Renal cortical epithelial cell (primary cell): ENCODE results near the gene UBR4. TPM values are rescaled to one million over a fixed set of nuclear protein-coding genes. Genes with fewer than 3 reads are reported as not detected.

Experiments used
- DNase-seq: peaks from one replicate; pipeline ENCODE4 v3.0.0-alpha.2; 2011; ENCODE audit warnings: low read depth
- total RNA-seq: library from RNA; depleted of rRNA; stranded (reverse); fragments of >200 nt; gene quantifications from 2 replicates; pipeline ENCODE4 v1.2.3, GENCODE V29; 2014

Gene UBR4
- total RNA-seq, 1 donor from 2014 or later: 174 TPM

DNA sequence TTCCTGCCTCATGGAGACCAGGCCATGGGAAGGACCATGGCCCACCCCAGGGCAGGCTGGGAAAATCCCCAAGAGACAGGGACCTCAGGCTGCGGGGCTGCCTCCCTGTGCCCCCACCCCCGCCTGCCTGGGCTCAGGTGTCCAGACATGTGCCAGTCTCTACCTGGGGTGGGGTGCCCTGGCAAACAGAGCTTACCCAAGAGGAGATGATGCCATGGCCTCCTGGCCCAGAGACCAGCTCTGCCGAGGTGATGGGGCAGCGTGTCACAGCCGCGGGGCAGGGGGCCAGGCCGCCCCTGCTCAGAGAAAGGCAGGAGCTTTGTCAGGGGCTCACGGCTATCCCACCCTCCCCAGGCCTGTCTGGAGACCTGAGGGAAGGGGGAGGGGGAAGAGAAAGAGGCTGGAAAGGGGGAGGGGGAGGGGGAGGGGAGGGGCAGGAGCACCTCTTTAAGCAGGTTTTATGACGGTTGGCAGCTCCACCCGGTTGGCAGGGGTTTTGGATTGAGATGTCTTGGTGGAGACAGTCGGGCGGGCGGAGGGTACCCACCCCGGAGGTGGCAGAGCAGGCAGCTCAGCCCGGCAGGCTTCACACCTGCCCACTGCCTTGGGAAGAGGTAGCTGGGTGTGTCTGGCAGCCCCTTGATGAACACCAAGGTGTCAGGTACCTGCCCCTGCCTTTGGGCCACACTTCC lies 152.1 kb downstream of the UBR4 start:
- DNase-seq: no peak

DNA sequence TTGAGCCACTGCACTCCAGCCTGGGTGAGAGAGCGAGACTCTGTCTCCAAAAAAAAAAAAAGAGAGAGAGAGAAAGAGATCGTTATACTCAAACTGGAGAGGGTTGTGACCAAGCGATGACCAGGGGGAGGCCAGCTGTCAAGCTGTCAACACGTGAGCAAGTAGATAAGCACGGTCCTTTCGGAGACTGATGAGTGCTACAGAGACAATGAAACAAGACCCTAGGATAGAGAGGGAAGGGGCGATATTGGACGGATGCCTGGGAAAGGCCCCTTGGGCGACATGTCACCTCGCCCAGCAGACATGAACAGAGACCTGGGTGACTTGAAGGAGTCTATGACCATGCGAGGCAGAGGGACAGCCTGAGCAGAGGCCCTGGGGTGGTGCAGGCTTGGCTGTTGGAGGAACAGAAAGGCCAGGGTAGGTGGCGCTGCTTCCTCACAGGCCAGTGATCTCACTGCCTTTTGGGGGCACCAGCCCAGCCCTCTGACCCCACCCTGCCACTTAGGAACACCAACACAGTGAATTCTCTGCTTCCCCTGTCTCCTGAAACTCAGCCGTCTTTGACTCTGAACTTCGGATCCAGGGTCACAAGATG lies 152.8 kb downstream of the UBR4 start:
- no peak for DNase-seq

DNA sequence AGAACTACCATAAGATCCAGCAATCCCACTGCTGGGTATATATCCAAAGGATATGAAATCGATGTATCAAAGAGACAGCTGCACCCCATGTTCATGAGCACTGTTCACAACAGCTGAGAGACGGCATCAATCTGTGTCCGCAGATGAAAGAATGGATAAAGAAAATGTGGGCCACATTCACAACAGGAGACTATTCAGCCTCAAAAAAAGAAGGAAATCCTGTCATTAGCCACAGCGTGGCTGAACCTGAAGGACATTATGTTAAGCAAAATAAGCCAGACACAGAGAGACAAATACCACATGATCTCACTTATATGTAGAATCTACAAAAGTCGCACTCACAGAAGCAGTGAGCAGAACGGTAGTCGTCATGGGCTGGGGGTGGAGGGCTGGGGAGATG lies 154.4 kb downstream of the UBR4 start:
- no peak for DNase-seq

DNA sequence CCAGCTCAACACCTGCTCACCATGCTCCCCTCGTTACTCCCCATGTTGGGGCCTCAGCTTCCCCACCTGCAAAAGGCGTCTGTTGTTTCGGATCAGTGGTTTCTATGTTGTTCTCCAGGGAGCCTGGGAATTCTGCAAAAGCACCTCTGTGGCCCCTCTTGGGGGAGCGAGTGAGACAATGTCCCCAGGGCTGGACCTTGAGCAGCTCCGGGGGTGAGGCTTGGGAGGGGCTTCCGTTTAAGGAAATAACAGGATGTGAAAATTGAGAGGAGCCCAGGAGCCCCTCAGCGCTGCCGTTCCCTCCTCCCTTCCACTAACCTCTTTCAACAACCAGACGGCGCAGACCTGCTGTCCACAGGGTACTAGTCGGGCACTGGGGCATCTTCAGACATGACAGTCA lies 155.1 kb downstream of the UBR4 start:
- DNase-seq: no peak

DNA sequence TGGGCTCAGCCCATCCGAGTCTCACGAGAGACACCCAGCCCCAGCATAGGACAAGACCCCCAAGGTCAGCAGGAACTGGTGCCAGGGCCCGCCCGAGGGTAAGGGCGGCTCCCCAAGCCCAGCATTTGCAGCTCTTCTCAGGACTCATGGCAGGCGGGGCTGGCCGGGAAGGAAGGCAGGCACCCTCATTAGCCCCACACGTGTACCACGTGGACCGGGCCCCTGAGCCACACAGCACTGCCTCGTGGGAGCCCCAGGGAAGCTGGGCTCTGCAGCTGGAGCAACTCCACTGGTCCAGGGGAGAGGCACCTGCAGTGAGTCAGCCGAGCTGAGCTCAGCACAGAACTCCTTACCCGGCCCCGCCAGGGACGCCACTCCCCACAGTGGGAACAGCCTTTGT lies 155.8 kb downstream of the UBR4 start:
- no peak for DNase-seq

DNA sequence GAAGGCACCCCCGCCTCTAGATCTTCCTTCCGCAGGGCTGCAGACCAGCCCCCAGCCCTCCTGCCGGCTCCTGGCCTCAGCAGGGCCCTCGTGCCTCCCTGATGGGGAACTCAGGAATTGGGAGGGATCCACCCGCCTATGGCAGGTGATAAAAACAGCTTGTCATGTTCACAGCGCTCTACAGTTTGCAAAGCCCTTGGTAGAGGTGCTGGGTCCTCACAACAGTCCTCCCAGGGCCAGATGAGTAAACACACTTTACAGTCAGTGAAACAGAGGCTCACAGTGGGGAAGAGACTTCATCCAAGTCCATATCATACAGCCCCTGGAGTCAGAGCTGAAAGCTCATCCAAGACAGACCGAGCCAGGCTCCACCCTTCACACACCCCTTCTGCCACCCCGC lies 156.6 kb downstream of the UBR4 start:
- DNase-seq: no peak

DNA sequence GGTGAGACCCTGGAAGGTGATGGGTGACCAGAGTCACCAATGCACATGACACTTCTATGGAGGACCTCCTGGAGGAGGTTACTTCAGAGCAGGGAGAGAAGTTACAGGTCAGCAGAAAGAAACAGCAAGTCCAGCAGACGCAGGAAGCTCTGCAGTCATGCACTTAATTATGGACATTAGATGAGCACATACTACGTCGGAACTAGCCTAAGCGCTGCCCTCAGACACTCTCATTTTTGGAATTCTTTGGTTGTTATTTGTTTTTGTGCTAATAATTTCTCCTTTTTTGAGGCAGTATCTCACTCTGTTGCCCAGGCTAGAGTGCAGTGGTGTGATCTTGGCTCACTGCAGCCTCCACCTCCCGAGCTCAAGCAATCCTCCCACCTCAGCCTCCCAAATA lies 160.3 kb downstream of the UBR4 start:
- no peak for DNase-seq

DNA sequence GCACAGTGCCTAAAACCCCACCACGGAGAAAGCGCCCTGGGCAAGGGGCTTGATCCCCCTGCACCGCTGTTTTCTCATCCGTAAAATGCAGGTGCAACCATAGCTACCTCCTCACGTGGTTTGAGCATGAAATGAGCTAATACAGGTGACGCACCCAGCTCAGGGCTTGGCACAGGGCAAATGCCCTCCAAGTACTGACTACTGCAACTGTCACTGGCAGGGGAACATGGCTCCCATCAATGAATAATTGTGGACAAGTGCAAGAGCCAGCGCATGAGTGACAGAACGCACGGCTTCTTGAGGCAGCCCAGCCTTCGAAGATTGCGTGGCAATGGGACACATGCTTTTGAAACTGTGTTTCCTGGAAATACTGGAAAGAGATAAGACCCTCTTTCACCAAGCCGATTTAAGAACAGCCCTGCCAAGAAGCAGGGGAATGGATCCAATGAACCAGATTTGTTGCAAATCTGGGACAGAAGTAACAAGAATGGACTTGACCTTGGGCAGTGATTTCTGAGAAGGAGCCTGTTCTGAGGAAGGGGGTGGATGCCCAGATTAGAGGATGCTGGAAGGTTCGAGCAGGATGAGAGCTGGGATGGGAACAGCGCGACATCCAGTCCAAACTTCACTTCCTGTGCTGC lies 160.8 kb downstream of the UBR4 start:
- DNase-seq: no peak

DNA sequence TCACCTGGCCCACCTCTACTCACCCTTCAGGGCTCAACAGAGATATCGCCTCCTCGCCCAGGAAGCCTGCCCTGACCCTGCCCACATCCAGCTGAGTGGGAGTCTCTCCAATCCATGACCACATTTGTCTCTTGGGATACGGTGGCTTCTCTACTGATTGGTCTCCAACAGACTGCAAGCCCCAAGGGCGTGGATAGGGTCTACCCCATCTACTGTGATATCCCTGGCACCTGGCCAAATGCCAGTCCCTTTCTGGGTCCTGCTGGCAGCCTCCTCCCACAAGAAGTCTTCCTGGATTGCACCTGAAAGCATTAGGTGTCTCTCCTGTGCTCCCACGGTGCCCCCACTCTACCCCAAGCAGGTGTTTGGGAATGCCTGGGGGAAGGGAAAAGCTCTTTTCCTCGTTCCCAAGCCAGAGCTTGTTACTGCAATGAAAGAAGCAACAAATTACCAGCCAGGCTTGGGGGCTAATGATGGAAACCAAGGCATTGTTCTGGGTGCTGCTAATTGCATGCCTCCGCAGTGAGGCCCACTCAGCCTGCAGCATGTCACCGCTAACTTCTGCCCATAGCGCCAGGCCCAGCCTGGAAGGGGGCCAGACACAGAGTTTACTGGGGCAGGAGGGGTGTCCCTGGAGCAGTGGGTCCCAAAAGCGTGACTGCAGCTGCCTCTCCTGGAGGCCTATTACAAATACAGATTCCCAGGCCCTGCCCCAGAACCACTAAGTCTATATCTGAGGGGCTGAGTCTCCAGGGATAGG lies 162.9 kb downstream of the UBR4 start:
- DNase-seq: no peak

DNA sequence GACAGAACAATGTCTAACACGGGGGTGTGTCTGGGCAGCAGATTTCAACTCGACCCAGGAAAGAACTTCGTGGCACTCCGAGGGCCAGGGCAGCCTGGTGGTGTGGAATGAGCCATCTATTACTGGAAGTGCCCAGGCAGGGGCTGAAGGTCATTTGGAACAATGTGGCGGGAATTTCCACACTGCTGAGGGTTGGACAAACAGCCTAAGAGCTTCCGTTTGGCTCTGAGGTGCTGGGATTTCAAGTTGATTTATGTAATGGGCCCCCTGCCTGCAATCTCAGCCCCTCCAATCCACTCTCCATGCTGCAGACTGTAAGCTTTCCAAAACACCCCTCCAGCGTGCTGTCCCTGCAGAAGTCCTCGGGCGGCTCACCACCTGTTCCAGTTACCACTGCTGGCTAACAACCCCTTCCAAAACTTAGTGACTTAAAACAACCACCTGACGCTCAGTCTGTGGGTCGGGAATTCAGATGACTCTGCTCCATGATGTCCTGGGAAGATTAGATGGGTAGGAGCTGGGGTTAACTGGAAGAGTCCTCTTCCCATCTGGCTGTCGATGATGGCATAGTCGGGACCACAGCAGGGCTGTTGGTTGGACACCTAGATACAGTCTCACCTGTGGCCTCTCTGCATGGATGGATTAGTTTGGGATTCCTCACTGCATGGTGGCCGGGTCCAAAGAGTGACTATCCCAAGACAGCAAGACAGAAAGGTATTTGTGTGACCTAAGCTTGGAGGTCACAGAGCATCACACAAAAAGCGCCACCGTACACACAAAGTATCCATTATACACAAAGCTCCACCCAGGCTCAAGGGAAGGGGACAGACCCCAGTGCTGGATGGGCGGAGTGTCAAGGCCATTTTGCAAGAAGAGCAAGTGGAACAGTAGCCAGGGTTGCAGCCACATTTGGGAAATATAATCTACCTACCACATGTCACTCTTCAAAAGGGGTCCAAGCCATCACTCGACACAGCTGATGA lies 163.9 kb downstream of the UBR4 start:
- peak; percentile 61 for DNase-seq

DNA sequence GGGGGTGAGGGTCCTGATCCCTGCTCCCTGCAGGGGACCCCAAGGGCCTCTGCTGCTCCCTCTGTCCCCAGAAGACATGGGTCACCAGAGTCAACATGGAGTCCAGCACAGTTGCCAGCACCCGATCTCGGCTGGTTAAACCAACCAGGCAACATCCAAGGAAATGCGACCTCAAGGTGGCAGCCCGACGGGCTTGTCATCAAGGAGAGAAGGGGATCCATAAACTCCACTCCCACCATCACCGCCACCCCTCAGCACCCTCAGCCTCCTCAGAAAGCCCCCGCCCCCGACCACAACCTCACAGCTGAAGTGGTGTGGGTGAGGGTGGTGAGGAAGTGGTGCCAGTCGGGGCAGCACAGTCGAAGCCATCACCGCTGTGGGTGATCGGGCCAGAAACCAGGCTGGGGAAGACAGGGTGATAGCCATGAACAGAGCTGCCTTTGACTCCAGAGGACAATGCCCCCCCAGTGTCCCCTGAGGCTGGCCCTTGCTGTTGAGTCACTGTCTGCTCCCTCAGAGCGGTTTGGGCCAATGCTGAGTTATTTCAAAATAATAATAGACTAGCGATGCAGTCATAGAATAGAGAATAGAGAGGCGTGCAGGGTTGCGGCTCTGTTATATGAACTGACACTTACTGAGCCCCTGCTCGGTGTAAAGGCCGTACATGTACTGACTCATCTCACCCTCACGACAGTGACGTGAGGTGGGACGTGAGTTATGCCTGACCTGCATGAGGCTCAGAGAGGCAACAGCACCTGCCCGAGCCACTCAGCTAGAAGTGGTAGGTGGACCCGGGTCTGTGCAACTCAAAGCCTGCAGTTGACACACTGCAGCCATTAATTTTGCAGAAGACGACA lies 164.9 kb downstream of the UBR4 start:
- no peak for DNase-seq

DNA sequence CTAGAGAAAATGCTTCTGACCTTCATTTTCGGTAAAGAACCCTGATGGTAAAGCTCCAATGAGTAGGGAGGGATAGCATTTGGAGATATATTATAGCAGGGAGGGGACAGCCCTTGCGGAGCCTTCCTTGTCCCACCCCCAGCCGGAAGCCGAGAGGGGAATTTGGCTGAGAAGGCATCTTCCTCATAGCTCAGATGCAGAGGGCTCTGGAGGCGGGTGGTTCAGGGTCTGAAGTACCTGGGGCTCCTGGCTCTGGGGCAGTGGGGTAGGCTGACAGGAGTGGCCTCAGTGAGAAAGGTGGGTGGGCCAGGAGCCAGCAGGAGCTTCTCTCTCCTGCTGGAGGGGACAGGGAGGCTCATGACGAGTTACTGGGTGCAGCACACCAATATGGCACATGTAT lies 165.6 kb downstream of the UBR4 start:
- no peak for DNase-seq

DNA sequence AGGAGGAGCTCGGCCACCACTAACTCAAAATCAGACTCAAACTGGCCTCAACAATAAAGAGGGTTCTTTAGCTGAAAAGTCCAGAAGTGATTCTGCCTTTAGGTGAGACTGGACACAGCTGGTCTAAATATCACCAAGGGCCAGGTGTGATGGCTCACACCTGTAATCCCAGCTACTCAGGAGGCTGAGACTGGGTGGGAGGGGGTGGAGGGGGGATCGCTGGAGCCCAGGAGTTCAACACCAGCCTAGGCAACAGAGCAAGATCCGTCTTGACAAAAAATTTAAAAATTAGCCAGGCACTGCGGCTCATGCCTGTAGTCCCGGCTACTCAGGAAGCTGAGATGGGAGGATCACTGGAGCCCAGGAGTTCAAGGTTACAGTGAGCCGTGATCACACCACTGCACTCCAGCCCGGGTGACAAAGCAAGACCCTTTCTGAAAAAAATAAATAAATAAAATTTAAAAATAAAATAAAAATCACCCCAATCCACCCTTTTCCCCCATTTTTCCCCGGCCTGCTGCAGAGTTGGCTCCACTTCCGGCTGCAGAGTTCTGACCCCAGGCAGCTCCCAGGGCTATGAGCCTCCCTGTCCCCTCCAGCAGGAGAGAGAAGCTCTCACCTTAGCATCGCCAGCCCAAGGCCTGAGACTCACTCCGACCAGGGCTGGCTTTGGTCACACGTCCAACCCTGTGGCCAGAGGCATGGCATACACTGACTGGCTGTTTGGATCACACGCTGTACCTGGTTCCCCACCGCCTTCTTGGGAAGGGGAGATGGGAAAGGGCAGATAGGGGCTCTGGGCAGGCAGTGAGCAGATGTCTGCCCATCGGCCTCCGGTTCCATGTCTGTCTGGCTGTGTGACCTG lies 166.3 kb downstream of the UBR4 start:
- DNase-seq: no peak

DNA sequence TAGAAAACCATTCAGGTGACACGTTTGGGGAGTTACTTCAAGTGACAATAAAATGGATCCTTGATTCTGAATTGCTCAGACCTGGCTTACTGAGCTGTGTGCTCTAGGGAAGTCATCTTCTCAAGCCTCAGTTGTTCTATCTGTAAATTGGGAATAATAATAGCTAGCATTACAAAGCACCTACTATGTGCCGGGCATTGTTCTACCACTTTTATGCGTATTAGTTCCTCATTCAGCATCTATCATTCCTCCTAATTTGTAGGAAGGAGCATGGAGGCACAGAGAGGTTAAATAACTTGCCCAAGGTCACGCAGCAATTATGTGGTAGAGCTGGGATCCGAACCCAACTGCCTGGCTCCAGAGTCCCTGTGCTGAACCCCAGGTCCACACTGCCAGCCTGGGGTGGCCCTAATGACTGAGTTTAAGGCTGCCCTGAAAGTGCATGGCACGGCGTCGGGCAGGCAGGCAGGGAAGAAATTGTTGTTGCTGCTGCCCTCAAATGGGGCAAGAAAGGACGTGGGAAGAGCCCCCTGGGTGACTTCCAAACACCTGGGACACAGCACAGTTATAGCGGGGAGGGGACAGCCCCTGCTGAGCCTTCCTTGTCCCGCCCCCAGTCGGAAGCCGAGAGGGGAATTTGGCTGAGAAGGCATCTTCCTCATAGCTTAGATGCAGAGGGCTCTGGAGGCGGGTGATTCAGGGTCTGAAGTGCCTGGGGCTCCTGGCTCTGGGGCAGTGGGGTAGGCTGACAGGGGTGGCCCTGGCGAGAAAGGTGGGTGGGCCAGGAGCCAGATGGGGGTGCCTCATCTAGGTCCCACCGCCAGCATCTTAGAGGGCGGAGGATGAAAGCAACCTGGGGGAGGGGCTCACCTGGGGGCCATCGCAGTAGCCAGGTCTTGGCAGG lies 167.1 kb downstream of the UBR4 start:
- no peak for DNase-seq

DNA sequence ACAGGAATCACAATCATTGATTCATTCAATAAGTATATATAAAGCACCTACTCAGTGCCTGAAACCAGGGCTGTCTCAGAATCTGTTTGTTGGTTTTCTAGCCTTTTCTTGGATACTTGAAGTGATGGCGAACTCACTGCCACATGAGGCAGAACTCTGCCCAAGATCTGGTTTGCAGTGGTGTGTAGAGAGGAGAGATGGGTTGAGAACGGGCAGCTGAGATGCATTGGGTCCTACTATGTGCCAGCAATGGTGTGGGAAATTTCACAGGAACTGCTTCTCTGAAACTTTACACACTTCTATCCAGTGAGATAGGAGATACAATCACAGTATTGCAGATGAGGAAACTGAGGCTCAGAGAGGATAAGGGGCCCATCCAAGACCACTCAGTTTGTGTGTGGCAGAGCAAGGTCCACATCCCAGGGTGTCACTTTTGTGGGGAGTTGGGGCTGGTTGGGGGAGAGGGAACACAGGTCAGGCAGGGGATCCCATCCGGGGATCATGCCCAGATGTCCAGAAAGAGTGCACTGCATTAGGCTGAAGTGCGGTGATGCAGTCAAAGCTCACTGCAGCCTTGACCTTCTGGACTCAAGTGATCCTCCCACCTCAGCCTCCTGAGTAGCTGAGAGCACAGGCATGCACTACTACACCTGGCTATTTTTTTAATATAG lies 169.9 kb downstream of the UBR4 start:
- DNase-seq: no peak

DNA sequence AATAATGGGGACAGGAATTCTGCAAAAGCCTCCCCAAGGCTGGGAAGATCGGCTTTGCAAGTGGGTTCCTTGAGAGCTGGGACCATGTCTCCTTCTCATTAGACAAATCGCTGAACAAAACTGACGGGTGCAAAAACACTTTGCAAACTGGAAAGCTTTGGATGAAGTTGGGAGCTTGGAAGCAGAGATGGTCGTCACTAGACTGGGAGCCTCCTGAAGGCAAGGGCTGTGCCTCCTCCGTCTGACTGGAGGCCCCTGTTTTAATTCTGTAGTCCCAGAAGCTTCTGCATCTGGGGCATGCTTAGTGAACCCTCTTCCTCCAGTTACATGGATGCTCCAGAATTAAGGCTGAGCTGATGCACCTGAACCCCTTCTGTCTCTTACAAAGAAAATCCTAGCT lies 171.3 kb downstream of the UBR4 start:
- no peak for DNase-seq

DNA sequence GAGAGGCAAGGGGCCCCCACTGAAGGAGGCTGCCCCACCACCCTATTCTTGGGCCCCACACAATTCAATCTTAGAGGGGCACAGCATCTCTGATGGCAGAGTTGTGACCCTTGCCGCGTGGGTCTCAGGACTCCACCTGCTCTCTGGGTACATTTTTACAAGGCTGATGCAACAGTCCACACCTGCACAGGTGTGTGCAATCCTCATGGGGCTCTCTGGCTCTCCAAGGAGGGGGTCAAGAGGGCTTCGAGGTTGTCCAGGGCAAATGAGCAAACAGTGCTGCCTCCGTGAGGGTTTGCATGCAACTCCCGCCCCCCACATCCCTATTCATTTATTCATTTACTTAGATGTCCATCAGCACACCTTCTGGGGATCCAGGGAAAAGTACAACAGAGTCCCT lies 172.0 kb downstream of the UBR4 start:
- DNase-seq: no peak

DNA sequence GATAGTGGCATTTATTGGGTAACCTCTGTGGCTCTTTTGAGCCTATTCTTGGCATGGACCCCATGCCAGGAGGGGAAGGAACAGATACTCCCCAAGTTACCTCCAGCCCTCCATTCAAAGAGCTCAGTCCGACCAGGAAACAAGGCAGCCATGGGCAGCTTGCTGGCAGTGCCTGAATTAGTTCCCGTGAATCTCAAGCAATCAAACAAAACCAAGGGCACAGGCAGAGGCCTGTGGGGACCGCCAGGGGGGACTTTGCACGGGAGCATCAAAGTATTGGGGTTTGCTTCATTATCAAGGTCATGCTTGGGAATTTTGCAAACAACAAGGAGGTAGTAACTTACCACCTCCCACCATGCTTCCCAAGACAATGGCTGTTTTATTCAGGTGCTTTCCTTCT lies 172.4 kb downstream of the UBR4 start:
- no peak for DNase-seq
